Cardiac septum (tissue), 1 donor: ENCODE measurements around the gene MTERF4. TPM values are rescaled to one million over a fixed set of nuclear protein-coding genes. Genes with fewer than 3 reads are reported as not detected.

Experiments
- DNase-seq: peaks from one replicate; pipeline ENCODE4 v3.0.0-alpha.2; 2020; ENCODE audit warnings: low spot score
- intact Hi-C: fragments of 100-400 bp; cut with DNase I; formaldehyde crosslinking; loops from one replicate; pipeline ENCODE4 v1.14.0; 2022
- long read RNA-seq: library from polyadenylated mRNA; unstranded; transcript quantifications from one replicate; pipeline ENCODE4 v2.0.0, GENCODE V29; 2021
- total RNA-seq: library from RNA; stranded (reverse); fragmentation: NEBNext Ultra II Directional; extraction: Animal tissue kit (Norgen Biotek cat#: 25700); gene quantifications from one replicate; pipeline ENCODE4 v1.2.1, GENCODE V29; 2021
- donor health status: DM: no; HTN: no; CAD: no.

Gene MTERF4, protein sequence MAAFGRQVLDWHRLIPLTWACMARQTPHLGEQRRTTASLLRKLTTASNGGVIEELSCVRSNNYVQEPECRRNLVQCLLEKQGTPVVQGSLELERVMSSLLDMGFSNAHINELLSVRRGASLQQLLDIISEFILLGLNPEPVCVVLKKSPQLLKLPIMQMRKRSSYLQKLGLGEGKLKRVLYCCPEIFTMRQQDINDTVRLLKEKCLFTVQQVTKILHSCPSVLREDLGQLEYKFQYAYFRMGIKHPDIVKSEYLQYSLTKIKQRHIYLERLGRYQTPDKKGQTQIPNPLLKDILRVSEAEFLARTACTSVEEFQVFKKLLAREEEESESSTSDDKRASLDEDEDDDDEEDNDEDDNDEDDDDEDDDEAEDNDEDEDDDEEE
- 21.0 TPM for total RNA-seq
- long read RNA-seq, transcript MTERF4-202 (4 exons, 1,637 nt), result major isoform, 16 of 26 reads
- long read RNA-seq, partial matches to known transcripts, result 0 of 26 reads
- long read RNA-seq, other reads (novel, unspliced or antisense), result 9 of 26 reads

DNA sequence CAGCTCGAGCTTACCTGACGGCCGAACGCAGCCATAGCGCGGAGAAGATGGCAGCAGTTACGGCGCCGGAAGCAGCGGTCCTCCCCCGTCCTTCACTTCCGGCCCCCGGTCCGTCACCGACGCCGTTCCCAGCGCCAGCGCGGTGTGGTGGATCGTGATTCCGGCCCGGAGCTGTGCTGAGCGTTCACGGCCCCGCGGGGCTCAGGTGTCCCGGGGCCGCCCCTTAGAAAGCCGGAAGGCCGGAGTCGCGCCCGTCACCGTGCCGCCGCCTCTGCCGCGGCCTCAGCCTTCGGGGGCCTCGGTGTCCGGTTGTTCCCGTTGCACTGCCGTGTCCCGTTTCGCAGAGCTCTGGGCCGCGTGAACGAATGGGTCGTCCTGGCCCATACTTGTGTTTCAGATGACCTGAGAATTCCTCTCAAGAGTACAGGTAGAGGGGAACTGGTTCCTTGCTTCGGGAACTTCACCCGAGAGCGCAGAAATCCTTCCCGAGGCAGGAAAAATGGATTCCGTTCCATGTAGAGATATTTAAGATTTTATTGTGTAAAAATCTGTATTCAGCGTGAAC lies at the start of gene MTERF4:
MTERF4 (minus strand) TSS at position 49 of the 565 bp plus-strand sequence; CDS start at position 35, 14 bp downstream.
- DNase-seq, result peak; percentile 93
- intact Hi-C loops, result loop anchor here (2.0 to 5.0 kb wide), 2 partner anchors 48 to 115 kb away; partner anchors contain the start of gene PPP1R7

DNA sequence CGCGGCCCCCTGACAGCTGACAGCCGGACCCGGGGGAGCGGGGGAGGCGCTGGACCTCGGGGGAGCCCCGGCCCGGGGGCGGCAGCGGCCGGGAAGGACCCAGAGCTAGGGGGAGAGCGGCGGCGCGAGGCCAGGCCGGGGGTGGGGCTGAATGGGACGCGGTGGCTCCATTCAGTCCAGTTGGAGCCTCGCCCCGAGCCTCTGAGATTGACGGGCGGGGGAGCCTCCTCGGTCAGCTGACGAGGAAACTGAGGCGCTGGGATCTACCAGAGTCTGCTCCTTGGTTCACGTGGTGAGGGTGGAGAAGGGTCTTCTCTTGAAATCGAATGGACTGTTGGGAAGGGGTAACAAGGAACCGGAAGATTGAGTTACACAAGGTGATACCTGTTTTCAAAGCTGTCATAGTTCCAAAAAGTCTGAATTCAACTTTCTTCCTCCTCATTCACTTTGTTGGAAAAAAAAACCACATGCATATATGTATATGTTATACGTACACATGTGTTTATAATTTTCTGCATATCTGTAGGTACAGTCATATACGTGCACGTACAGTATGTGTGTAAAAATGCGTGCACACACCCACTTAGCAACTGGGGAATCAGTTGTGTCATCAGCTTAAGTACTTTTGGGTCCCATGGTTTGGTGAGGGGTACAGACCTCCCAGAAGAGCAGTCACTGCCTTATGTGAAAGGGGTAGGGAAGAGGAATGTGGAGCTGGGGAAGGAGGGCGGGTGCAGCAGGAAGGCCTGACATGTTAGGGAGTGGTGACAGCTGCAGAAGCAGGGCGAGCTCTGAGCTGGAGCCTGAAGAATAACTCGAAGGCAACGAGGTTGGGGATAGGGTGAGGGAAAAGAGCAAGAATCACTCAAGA lies 48.8 kb upstream of the MTERF4 start:
- DNase-seq, result peak; percentile 81
- intact Hi-C loops, result loop anchor here (2.0 to 5.0 kb wide), 2 partner anchors 48 to 121 kb away; partner anchors contain the start of gene MTERF4

DNA sequence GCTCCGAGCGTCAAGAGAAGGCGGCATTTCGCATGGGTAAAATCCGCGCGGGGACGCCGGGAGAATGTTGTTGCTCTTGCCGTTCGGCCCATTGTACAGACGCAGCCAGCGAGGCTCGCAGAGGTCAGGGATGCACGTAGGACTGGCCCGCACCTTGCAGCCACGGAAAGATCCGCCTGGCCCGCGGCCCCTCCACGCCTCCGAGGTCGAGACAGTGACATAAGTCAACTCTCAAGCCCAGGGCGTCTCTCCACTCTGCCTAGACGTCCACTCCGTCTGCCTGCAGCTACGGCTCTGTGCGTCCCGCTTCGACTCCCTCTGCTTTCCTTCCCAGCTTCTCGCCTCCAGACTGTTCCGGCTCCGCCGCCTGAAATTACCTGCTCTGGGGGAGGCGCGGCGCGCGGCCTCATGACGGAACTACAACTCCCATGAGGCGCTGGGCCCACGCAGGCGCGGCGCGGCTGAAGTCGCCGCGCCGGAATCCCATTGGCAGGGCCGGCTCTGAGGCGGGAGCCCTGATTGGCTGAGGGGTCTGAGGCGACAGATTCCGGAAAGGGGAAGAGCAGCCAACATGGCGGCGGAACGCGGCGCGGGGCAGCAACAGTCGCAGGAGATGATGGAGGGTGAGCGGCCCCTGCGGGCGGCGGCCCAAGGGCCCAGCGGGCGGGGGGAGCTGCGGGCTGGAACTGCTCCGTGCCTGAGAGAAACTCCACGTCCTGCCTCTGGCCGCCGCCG lies 48.0 kb upstream of the MTERF4 start, which contains the start of gene PPP1R7:
PPP1R7 (plus strand) TSS at position 543 of the 735 bp plus-strand sequence; CDS start at position 572, 29 bp downstream.
- DNase-seq, result peak; percentile 97
- intact Hi-C loops, result loop anchor here (2.0 to 5.0 kb wide), 3 partner anchors 47 to 563 kb away; partner anchors contain the start of genes CAPN10 and MTERF4

DNA sequence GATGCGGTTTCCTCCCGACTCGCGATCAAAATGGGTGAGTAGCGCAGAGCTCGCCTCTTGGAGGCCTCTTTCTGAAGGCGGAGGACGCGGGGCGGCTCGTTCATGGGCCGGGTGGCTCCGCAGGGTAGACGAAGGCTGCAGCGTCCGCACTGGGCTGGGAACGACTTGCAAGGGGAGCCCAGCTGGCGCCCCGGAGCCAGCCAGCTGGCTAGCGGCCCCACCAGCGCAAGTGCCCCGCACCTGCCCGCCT lies 47.5 kb upstream of the MTERF4 start:
- no peak for DNase-seq
- intact Hi-C loops, result loop anchor here (5.0 kb wide), 1 partner anchor 562 kb away; the partner anchor contains the start of gene CAPN10

DNA sequence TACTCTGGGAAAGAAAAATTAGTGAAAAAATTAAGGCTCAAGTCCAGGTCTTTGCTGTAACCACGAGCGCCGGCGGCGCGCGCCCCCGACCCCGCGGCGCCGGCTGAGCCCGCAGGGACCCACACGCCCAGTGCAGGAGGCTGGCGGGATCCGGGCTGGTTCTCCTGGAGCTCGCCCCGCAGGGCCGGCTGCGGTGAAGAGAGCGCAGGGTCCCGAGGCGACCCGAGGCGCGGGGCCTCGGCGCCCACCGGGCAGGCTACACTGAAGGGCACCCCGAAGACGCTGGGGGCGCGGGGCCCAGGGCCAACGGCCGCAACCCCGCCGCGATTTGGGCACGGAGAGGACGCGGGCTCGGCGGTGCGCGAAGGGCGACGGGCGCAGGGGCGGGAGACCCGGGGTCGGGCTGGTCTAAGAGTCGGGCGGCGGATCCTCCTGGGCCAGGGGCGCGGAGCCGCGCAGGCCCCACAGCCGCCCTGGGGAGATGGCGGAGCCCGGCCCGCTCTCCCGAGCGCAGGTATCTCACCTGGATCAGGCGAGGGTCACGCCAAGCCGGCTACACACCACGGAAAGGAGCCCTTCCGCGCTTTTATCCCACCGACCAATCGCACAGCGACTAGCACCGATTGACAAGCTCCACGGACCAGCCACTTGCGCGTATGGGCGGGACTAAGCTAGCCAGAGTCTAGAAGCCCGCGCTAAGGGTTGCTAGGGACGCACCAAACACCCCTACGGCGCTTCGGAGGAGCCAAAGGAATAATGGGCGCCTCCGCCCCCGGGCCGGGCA lies 47.0 kb upstream of the MTERF4 start, which contains the start of gene PASK:
PASK (minus strand) TSS at position 582 of the 784 bp plus-strand sequence. CDS start 6,440 bp downstream, outside the sequence.
- peak; percentile 98 for DNase-seq
- intact Hi-C loops, result loop anchor here (5.0 kb wide), 1 partner anchor 562 kb away; the partner anchor contains the start of gene CAPN10

DNA sequence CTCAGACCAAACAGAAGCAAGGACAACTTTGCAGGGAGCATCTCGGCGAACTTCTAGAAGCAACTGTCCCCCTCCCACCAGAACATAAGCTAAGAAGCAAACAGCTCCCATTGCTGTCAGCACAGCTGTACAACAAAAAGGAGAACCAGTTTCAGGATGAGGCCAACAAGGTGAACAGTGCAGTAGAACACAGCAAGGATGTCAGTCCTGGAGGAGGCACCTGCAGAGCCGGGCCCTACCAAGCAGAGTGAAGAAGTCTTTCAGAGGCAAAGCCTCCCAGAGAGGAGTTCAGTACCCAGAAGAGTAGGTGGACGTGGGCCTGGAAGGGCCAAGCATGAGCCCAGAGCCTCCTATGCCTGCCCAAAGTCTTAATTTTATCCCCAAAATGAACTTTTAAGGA lies 46.2 kb upstream of the MTERF4 start:
- intact Hi-C loops, result loop anchor here (5.0 kb wide), 1 partner anchor 561 kb away; the partner anchor contains the start of gene CAPN10
- DNase-seq, result no peak

DNA sequence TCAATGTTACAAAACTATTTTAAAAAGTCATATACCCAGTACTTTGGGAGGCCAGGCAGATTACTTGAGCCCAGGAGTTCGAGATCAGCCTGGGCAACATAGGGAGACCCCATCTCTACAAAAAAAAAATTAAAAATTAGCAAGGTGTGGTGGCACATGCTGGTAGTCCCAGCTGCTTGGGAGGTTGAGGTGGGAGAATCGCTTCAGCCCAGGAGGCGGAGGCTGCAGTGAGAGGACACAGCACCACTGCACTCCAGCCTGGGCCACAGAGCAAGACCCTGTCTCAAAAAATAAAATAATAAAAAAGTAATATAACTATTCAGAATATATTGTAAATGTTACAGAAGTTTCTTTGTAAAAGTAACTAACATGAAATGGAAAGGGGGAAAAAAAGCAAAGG lies 45.2 kb upstream of the MTERF4 start:
- intact Hi-C loops, result loop anchor here (5.0 kb wide), 1 partner anchor 560 kb away; the partner anchor contains the start of gene CAPN10
- DNase-seq, result no peak

DNA sequence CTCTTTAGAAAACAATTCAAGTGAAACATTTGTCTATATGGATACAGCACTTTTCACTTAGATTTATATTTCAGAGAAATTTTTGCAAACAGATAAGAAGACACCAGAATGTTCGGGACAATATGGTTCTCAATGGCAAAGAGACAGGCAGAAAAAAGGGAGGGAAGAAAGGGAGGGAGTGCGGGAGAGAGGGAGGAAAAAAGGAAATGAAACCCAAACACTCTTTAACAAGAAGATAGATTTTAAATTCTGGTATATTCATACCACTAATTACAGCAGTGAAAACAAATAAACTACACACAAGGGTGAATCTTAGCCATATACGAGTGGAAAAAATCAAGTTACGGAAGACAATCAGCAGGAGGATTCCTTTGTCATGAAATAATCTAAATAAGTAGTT lies 44.2 kb upstream of the MTERF4 start:
- intact Hi-C loops, result loop anchor here (5.0 kb wide), 1 partner anchor 559 kb away; the partner anchor contains the start of gene CAPN10
- DNase-seq, result no peak

DNA sequence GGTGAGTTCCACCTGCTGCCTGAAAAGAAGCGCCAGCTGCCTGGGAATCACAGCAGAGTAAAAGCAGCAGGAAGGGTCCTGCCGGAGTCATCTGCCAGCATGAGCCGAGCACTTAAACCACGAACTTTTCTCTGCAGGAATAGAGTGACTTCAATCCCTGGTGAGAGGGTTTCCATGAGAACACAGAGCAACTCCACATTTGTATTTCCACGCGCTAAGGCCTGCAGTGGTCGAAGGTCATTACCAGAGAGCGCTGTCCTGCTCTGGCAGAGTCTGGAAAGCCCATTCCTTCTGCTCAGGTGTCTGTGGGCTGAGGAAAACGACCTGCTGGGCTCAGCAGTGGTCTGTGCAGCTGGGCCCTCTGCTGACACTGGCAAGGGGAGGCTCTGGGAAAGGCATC lies 40.5 kb upstream of the MTERF4 start:
- intact Hi-C loops, result no loop called here
- DNase-seq, result no peak

DNA sequence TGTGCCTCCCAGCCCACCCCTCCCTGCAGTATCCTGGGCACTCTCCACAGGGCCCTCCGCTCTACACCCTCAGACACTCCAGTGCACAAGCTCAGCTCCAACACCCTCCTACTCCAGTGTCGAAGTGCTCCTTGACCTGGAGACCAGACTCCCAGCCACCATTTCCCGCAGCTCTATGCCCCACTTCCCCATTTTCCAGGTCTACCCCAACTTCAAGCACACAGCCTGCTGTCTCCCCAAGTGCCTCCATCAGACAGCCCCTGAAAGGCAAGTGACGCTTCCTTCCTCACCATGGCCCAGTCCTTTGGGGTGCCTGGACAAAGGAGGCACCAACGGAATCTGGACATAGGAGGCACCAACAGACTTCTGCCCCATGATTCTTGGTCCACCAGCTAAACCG lies 40.0 kb upstream of the MTERF4 start:
- DNase-seq, result no peak
- intact Hi-C loops, result no loop called here

DNA sequence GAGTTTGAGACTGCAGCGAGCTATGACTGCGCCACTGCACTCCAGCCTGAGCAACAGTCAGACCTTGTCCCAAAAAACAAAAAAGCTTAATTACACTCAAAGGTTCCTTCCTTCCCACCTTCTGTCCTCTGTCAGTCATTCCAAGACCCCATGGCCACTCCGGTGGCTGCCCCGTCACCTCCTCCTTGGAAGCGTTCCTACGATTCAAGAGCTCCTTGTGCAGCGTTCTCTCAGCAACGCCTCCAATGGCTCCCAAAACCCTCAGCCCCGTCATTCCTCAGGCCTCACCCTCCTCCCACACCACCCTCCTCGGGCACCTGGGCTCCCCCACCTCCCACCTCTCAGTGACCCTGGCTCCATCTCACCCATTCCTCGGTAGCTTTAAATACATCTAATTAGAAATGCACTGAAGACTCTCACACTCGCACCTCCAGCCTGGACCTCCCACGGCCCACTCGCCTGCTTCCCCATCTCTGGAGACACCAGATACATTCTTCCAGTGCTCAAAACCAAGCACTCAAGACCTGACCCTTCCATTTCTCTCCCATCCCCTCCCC lies 39.2 kb upstream of the MTERF4 start:
- intact Hi-C loops, result no loop called here
- DNase-seq, result no peak

DNA sequence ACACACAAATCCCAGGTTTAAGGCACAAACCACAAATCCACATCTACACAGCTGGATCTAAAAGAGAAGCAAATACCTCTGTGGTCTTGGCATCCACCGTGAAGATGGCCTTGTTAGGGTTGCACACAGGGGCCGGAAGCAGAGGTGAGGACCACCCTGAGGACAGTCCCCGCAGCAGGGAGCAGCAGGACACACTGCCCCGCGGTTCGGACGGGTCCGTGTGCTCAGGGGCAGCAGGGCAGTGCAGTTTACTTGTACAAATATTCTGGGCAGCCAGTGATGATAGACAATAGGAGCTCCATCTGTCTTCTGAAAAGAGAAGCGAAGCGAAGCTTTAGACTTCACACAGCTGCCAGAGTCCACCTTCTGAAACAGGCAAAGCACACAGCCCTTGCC lies 38.4 kb upstream of the MTERF4 start:
- DNase-seq, result no peak
- intact Hi-C loops, result no loop called here

DNA sequence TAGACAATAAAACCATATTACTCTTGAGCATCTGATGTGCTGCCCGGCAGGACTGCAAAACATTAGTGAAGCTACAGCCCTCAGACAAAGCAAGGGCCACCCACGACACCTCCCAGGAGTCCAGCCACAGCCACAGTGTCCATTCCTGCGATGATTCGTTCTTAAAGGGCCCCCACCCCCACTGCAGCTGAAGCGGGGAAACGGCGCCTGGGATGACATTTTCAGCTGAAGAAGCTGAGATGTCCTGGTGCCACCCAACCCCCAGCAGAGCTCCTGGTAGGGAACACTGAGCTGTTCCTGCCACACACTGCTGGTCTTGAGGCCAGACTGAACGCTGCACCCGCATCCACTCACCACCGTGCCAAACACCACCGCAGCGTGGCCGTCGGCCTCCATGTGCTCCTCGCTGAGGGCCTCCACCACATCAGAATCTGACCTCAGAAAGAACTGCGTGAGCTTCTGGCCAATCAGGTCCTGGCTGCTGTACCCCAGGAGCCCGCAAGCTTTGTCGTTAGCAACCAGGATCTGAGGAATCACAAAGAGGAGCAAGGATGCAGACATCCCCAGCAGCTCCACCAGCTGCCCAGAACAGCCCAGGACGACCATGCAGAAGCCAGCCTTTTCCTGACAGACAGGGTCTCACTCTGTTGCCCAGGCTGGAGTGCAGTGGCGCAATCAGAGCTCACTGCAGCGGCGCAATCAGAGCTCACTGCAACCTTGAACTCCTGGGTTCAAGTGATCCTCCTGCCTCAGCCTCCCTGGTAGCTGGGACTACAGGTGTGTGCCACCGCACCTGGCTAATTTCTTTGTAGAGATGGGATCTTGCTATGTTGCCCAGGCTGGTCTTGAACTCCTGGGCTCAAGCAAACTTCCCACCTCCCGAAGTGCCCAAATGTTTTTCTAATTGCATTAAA lies 37.7 kb upstream of the MTERF4 start:
- intact Hi-C loops, result no loop called here
- no peak for DNase-seq

DNA sequence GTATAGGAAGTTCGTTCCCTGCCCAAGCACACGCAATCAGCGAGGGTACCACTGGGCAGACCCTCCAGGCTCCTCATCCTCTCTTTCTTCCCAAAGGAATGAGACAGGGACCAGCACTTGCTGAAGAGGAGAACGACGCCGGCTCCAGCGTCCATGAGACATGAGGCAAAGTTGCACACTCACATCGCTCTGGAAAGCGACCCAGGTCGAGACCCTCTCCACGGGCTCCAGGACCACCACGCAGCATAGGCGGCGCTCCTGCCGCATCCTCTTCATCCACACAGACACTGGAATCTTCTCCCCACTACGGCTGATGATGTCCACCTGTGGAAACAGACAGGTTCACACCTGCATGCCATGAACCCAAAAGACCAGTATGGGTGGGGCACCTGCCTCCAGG lies 36.4 kb upstream of the MTERF4 start:
- intact Hi-C loops, result no loop called here
- DNase-seq, result no peak

DNA sequence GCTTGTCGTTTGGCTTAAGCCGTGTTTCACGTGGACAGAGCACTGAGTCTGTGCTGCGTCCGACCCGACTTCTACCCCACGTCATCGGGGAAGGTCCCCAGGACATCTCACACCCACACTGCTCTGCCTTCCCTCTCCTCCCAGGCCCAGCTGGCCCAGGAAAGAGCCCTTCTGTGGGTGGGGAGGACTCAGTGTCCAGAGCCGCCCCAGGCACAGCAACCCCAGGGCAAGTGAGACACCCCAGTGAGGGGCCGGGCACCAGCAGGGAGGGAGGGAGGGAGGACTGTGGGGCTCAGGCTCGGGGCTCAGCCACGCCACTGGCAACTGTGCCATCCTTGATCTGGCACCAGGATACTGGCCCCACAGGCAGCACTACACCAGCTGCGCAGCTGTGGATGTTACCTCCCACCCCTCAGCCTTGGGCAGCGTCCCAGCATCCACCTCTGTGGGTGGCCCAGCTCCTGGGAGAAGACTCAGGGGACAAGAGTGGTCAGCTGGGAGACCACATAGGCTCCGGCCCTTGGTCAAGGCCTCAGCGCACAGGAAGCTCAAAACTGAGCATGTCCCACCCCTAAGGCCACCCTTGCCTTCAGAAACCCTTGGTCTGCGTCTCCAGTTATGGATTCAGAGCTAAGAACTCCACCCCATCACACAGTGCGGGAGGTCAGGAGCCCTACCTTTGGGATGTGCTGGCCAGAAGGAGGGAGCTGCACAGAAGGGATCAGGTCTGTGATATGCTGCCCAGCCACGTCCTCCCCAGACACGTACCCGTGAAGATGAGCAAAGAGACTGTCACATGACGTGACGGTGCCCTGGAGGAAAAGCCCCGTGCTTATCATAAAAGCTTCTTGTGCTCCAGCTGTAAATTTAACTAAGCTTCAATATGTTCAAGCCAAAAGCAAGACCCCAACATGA lies 35.4 kb upstream of the MTERF4 start:
- intact Hi-C loops, result no loop called here
- no peak for DNase-seq
